ENCODE data around the gene NRDE2.
A peak's percentile ranks its signal among the peaks of the same experiment; 100 is the strongest.

The NRDE2 gene

GRCh38 chr14:90235179-90235976 is 96.4 kb downstream of the NRDE2 start:
- CTCF ChIA-PET: interaction anchor here (0.5 to 5.2 kb wide), 43 partner anchors 9 to 1195 kb away, joined by 3 to 77 read pairs (median 3); partner anchors contain the start of gene PSMC1
- no peak overlapping the region for H3K27ac ChIP-seq (ENCODE audit: extremely low read depth, low read depth, low read length)
- TF ChIP-seq SALL2 (tag by site-specific recombination; IDR thresholded peaks at IDR 0.05; ENCODE audit: borderline replicate concordance): no peak
- no peak for TF ChIP-seq ZNF571 (tag by site-specific recombination; IDR thresholded peaks at IDR 0.05)
- TF ChIP-seq IKZF3 (tag by site-specific recombination; IDR thresholded peaks at IDR 0.05): peak; percentile 23; the same call in 1 of the 2 replicates
- TF ChIP-seq ZSCAN30 (tag by site-specific recombination; IDR thresholded peaks at IDR 0.05): peak; percentile 74
- TF ChIP-seq ZFP69B (tag by site-specific recombination; IDR thresholded peaks at IDR 0.05): no peak
- peak; percentile 55; the same call in 1 of the 2 replicates for TF ChIP-seq KLF17 (tag by site-specific recombination; IDR thresholded peaks at IDR 0.05)
- no peak for TF ChIP-seq ZNF266 (tag by site-specific recombination; IDR thresholded peaks at IDR 0.05; ENCODE audit: low read depth)
- 0 out of 2 replicates have a peak, but pooled peaks have one; percentile 14 for TF ChIP-seq ZNF121 (tag by site-specific recombination; IDR thresholded peaks at IDR 0.05)
- 0 out of 2 replicates have a peak, but pooled peaks have one; percentile 45 for TF ChIP-seq ZNF610 (tag by site-specific recombination; IDR thresholded peaks at IDR 0.05; ENCODE audit: borderline replicate concordance)
- peak; percentile 63 for TF ChIP-seq ZBTB17 (tag by site-specific recombination; IDR thresholded peaks at IDR 0.05)
- no peak for TF ChIP-seq ZNF274 (IDR thresholded peaks at IDR 0.05; ENCODE audit: low read length)
- TF ChIP-seq ZNF274 (tag by site-specific recombination; IDR thresholded peaks at IDR 0.05; ENCODE audit: borderline replicate concordance): no peak
- TF ChIP-seq ZNF157 (tag by site-specific recombination; IDR thresholded peaks at IDR 0.05): no peak
- 0 out of 2 replicates have a peak, but pooled peaks have one; percentile 36 for TF ChIP-seq ZFP37 (tag by site-specific recombination; IDR thresholded peaks at IDR 0.05)
- TF ChIP-seq ZXDB (tag by site-specific recombination; IDR thresholded peaks at IDR 0.05): peak; percentile 77
- TF ChIP-seq ZNF660 (tag by site-specific recombination; IDR thresholded peaks at IDR 0.05): peak; percentile 83
- peak; percentile 35; the same call in 1 of the 2 replicates for TF ChIP-seq PRDM10 (tag by site-specific recombination; IDR thresholded peaks at IDR 0.05)
- TF ChIP-seq ZBTB1 (tag by site-specific recombination; IDR thresholded peaks at IDR 0.05): no peak
- peak; percentile 88 for TF ChIP-seq ZBTB20 (tag by site-specific recombination; IDR thresholded peaks at IDR 0.05)
- TF ChIP-seq ZNF24 (tag by site-specific recombination; IDR thresholded peaks at IDR 0.05): peak; percentile 63; the same call in 1 of the 2 replicates
- no peak for TF ChIP-seq MYNN (tag by site-specific recombination; IDR thresholded peaks at IDR 0.05; ENCODE audit: borderline replicate concordance)
- peak; percentile 53 for TF ChIP-seq ZBTB8A (tag by site-specific recombination; IDR thresholded peaks at IDR 0.05)
- peak; percentile 32; the same call in 1 of the 2 replicates for TF ChIP-seq ZBTB48 (tag by site-specific recombination; IDR thresholded peaks at IDR 0.05)
- TF ChIP-seq ZNF792 (tag by site-specific recombination; IDR thresholded peaks at IDR 0.05): no peak
- TF ChIP-seq ZNF518A (tag by site-specific recombination; conservative IDR thresholded peaks at IDR 0.05; ENCODE audit: low read depth): peak; percentile 32; the same call in 1 of the 2 replicates
- TF ChIP-seq SCRT1 (tag by site-specific recombination; IDR thresholded peaks at IDR 0.05; ENCODE audit: borderline replicate concordance): peak; percentile 52; the same call in 1 of the 2 replicates

More at GRCh38 chr14:90235179-90235976, 96.4 kb downstream of the NRDE2 start:
- POLR2A ChIA-PET: no interaction called here
- Histone ChIP-seq H3K36me3 (ENCODE audit: control insufficient read depth in 2 of 2, insufficient read depth in 1 of 2, low read length in 2 of 2) (no peaks in the 10 kb centered on the region), H3K9me3 (ENCODE audit: control insufficient read depth, insufficient read depth, low read depth, low read length) (no peaks in the 10 kb centered on the region), H3K4me3 (ENCODE audit: low read depth, low read length) (no peak overlapping the region), H3K4me1 (ENCODE audit: control insufficient read depth, insufficient read depth, low read length) (no peaks in the 10 kb centered on the region)
